IMR-90 (cell line): ENCODE measurements around the gene NTRK3.

ENCODE experiments used
- BHLHE40 ChIP-seq: fragments of 150-350 bp; IDR thresholded peaks from 2 replicates; pipeline ENCODE4 v1.6.1; 2016; ENCODE audit warnings: mild to moderate bottlenecking, low read depth, low read length
- CEBPB ChIP-seq: IDR thresholded peaks from 2 replicates; pipeline ENCODE4 v1.6.1; 2012; ENCODE audit warnings: low read depth, low read length, improper control_type of control experiment
- MAZ ChIP-seq: IDR thresholded peaks from 2 replicates; pipeline ENCODE4 v1.6.1; 2012; ENCODE audit warnings: low read depth, mild to moderate bottlenecking, low read length, improper control_type of control experiment, moderate library complexity, borderline replicate concordance
- MXI1 ChIP-seq: IDR thresholded peaks from 2 replicates; pipeline ENCODE4 v1.6.1; 2012; ENCODE audit warnings: low read depth, mild to moderate bottlenecking, low read length, moderate library complexity, borderline replicate concordance
- NFE2L2 ChIP-seq: fragments of 150-350 bp; IDR thresholded peaks from 2 replicates; pipeline ENCODE4 v1.6.1; 2016; ENCODE audit warnings: low read depth, mild to moderate bottlenecking, low read length
- POLR2A ChIP-seq: IDR thresholded peaks from 2 replicates; pipeline ENCODE4 v1.6.1; 2012; ENCODE audit warnings: mild to moderate bottlenecking, low read depth, low read length
- RAD21 ChIP-seq: IDR thresholded peaks from 2 replicates; pipeline ENCODE4 v1.6.1; 2012; ENCODE audit warnings: low read length, improper control_type of control experiment
- RCOR1 ChIP-seq: IDR thresholded peaks from 2 replicates; pipeline ENCODE4 v1.6.1; 2012; ENCODE audit warnings: mild to moderate bottlenecking, low read length, improper control_type of control experiment; ENCODE audit not compliant: insufficient replicate concordance
- RFX5 ChIP-seq: IDR thresholded peaks from 2 replicates; pipeline ENCODE4 v1.8.0; 2012; ENCODE audit warnings: low read depth, mild to moderate bottlenecking, low read length, moderate library complexity
- SMC3 ChIP-seq: fragments of 150-350 bp; IDR thresholded peaks from 2 replicates; pipeline ENCODE4 v1.6.1; 2016; ENCODE audit warnings: low read depth, mild to moderate bottlenecking, antibody characterized with exemption, low read length, moderate library complexity
- TF ChIP-seq, protein P1 (sequence below): conservative IDR thresholded peaks from 2 replicates; pipeline ENCODE4 v1.5.1; 2012; ENCODE audit warnings: mild to moderate bottlenecking, low read depth, low read length, improper control_type of control experiment
- TF ChIP-seq, protein P2 (sequence below): fragments of 150-350 bp; IDR thresholded peaks from 2 replicates; pipeline ENCODE4 v1.6.1; 2017; ENCODE audit warnings: mild to moderate bottlenecking, antibody characterized with exemption, low read length, low read depth

DNA sequence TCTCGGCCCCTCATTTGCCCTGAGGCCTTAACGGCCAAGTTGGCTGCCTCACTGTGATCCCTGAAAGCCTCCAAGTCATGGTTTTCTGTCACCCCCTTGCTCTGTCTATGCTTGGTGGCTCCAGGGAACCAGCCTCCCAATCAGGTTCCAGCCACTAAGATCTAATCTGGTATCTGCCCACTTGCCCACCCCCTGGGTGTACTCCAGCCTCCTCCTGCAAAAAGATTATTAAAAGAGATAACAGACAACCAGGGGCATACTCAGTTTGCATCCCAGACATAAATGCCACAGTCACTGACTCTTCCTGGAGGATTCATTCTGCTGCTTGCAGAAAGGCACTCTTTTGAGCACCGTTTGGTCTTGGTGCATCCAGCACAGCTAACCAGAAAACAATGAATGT, 103.9 kb downstream of the NTRK3 start:
- TF ChIP-seq, protein P1, sequence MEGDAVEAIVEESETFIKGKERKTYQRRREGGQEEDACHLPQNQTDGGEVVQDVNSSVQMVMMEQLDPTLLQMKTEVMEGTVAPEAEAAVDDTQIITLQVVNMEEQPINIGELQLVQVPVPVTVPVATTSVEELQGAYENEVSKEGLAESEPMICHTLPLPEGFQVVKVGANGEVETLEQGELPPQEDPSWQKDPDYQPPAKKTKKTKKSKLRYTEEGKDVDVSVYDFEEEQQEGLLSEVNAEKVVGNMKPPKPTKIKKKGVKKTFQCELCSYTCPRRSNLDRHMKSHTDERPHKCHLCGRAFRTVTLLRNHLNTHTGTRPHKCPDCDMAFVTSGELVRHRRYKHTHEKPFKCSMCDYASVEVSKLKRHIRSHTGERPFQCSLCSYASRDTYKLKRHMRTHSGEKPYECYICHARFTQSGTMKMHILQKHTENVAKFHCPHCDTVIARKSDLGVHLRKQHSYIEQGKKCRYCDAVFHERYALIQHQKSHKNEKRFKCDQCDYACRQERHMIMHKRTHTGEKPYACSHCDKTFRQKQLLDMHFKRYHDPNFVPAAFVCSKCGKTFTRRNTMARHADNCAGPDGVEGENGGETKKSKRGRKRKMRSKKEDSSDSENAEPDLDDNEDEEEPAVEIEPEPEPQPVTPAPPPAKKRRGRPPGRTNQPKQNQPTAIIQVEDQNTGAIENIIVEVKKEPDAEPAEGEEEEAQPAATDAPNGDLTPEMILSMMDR, result no peak
- TF ChIP-seq POLR2A (no peak), MXI1 (no peak), SMC3 (no peak), BHLHE40 (no peak), RAD21 (no peak), RFX5 (no peak), CEBPB (no peak), MAZ (no peak), NFE2L2 (no peak), RCOR1 (no peak)
- TF ChIP-seq, protein P2, sequence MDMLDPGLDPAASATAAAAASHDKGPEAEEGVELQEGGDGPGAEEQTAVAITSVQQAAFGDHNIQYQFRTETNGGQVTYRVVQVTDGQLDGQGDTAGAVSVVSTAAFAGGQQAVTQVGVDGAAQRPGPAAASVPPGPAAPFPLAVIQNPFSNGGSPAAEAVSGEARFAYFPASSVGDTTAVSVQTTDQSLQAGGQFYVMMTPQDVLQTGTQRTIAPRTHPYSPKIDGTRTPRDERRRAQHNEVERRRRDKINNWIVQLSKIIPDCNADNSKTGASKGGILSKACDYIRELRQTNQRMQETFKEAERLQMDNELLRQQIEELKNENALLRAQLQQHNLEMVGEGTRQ, result no peak
